Activated T-helper 1 cell treated with Interleukin-2 at 50 U/mL for 16 hours (primary cell): ENCODE measurements around the gene KRTAP26-1.

Experiments
- DNase-seq: peaks from one replicate; pipeline ENCODE4 v3.0.0-alpha.2; 2020; ENCODE audit warnings: low read depth

The KRTAP26-1 gene, protein sequence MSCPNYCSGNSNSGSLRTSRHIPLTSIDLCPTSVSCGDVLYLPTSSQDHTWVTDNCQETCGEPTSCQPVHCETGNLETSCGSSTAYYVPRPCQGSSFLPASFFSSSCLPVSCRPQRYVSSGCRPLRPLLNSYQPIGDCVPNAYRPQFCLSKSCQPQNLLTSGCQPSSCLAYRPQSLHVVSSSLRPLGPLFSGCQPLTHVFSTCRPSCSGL

DNA sequence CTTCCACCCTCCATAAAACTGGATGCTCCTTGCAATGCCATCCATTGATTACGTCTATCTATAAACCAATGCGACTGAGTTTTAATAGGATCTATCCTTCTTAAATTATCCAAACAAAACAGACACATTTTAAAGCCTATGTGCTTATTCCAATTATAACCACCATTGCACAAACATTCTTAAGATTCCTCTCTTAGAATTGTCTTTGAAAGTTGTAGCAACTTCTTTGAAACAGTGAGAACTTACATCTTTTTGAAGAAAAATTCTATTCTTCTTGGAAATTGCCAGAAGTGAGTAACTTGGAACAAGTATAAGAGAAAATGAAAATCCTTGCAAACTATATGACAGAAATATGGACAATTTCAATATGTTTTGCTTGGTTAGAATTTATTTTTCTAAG is at the start of gene KRTAP26-1:
Gene KRTAP26-1, minus strand, starts transcription at position 101 of the 400 bp plus-strand sequence. CDS start 280 bp downstream, outside the sequence.
- DNase-seq: no peak

DNA sequence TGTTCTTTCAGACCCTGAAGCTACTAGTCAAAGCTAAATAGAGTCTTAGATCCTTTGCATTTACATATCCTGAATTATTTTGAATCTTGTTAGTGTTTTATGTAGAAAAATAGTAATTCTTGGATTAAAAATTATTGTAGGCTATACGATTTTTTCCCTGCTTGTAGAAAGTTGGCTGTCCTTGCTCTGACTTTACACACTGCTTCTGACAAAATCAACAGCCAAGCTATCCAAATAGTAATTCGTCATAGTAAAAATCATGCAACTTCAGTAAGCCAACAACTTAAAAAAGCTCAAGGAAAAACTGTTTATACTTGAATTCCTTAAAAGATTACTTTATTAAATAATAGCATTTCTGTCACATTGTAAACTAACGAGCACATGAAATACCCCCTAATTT is 35.8 kb upstream of the KRTAP26-1 start:
- DNase-seq: no peak

DNA sequence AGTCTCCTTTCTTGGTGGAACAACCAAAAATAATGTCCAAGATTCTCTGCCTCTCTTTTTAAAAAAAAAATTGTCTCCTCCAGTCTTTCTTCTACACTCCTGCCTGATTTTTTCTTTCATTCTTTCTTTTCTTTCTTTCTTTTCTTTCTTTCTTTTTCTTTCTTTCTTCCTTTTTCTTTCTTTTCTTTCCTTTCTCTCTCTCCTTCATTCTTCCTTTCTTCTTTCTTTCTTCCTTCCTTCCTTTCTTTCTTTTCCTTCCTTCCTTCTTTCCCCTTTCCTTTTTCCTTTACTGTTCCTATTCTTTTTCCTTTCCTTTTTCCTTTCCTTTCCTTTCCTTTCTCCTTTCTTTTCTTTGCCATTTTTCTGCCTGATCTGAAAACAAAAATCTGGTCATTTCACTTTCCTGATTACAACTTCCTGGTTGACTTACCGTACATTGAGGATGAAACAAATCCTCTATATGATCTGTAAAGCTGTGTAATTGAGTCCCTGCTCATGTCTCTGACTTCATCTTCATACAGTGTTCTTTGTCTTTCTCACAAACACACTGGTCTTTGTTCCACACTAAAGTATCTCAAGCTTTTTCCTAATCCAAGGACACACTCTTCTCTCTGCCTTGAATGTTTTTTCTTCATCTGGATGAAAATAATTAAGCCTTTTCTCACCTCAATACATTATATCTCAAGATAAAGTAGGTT is 34.3 kb upstream of the KRTAP26-1 start:
- no peak for DNase-seq

DNA sequence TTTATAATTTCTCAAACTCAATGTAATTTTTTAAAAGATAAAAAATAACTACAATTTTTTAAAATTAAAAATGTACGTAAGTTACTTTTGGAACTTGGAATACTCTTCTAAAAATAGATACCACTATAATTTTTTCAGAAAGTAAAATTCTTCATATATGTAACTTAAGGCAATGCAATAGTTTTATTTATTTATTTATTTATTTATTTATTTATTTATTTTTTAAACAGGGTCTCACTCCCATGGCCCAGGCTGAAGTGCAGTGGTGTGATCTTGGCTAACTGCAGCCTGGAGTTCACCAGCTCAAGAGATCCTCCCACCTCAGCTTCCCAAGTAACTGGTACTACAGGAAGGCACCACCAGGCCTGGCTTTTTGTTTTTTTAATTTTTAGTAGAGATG is 31.4 kb upstream of the KRTAP26-1 start:
- no peak for DNase-seq

DNA sequence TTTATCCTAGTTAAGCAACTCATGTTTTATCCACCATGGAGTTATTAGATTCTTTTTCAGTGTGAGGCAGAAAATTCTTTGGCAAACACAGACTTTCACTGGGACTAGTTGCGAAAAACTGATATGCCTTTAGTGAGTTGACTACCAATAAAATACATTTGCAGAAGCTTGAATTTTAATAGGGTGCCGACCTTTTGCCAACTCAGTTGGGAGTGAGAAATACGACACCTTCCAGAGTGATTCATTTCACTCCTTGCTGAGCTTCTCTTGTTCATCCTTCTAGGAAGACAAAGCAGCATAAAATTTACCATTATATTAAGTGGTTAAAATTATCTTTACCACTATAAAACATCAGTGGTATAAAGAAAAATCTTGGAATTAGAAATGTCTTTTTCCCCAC is 29.5 kb upstream of the KRTAP26-1 start:
- no peak for DNase-seq

DNA sequence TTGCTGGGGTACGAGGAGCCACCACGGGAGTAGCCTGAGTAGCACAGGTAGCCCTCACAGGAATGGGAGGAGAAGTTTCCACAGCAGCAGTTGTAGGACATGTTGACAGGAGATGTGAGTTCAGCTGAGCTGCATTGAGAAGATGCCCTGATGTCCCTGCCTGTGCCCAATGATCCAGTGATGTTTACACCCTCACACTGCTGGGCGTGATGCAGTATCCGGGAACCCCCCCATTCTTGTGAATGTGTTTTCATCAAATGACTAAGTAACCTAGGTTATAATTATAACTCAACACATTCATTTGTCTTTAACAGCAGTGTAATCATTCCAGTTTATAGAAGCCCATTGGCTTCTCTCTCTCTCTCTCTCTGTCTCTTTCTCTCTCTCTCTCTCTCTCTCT is 28.4 kb upstream of the KRTAP26-1 start, which contains the start of gene KRTAP23-1:
Gene KRTAP23-1, minus strand, starts transcription at position 101 of the 400 bp plus-strand sequence. Its CDS starts 0 bp downstream, at position 101.
- no peak for DNase-seq

DNA sequence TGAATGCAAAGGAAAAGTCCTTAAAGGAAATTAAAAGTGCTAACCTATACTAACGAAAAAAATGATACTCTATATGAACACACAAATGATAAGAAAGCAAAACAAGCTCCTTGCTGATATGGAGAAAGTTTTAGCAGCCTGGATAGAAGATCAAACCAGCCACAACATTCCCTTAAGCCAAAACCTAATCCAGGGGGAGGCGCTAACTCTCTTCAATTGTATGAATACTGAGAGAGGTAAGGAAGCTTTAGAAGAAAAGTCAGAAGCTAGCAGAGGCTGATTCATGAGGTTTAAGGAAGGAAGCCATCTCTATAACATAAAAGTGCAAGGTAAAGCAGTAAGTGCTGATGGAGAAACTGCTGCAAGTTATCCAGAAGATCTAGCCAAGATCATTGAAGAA is 24.9 kb upstream of the KRTAP26-1 start:
- DNase-seq: no peak

DNA sequence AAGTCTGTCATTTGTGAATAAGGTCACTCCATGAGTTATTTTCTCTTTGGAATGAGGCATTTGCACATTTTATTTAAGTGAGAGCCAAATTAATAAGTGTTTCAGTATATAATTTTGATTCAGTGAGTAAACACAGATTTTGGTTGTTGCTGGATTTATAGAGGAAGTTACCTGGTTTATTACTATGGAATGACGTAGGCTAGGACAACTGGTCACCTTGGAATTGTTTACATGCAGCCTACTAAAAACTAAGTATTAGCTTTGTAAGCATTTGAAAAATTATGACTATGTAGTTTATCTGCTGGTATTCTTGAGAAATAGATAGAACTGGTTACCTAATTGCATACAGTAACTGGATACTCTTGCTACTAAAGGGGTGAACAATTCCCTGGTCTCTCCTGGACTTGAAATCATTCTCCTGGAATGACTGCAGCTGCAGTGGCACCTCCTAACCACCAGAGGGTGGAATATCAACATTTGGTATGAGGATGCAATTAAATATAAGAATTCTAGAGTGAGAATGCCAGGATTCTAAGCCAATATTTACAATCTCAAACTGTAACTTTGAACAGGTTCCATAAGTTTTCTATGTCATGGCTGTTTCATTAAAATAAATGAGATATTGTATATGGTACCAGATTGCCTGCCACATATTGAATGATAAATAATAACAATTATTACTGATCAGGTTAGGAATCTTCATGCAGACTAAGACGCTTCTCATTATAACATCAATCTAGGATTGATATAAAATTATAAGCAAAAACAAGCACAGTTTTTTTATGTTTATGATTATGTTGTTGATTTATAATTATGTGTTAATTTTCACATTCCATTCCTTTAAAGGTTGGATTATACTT is 20.8 kb upstream of the KRTAP26-1 start:
- DNase-seq: no peak

DNA sequence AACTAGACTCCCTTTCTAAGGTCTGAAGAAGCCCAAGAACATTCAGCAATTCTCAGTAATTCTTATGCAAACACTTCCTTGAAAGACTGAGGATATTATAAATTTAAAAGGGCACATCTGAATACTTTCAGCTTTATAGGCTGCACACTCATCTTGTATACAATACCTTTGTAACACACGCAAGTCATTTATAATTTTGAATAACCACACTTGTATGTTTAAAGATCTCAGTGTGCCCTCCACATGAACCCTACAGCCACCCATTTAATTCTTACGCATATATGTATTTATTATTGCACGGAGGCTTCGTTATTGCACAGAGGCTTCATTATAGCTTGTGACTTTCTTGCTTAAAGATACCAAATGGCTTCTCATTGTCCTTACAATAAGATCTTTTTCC is 18.6 kb upstream of the KRTAP26-1 start:
- DNase-seq: no peak

DNA sequence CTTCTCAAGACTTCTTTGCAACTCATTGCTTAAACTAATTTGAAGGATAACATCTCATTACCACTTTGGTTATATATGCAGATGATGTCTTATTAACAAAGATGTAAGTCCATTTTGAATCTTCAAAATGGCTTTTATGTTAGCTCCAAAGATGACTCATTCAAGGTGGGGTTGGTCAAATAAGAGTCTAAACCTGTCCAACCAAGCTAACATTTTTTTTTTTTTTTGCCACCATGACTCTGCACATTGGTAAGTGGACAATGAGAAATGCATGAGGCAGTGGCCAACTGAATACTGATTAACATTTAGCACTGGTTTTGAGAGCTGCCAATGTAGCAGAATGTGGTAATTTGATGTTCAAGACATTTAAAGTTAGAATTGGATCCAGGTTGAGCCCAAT is 17.7 kb upstream of the KRTAP26-1 start:
- no peak for DNase-seq

DNA sequence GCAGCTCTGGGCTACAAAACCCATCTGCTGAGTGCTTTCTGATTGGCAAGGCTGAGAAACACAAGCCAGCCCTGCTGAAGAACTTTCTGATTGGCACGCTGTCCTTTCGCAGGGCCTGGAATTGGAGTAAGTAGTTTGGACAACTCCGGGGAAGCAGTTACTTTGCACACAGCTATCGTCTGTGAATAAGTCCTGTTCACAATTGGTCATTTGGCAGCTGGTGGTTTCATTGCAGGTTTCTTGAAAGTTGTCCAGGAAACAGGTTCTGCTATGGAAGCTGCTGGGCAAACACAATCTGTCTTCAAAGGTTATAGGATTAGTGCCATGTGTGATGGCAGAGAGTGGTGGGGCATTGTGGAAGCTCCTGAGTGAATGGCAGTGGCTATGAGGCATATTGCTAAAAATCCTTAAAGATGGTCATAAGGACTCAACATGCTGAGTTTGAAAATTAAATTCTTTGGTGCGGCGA is 17.2 kb upstream of the KRTAP26-1 start, which contains the start of gene KRTAP27-1:
Gene KRTAP27-1, minus strand, starts transcription at position 419 of the 469 bp plus-strand sequence. Its CDS starts 26 bp downstream, at position 393.
- DNase-seq: no peak

DNA sequence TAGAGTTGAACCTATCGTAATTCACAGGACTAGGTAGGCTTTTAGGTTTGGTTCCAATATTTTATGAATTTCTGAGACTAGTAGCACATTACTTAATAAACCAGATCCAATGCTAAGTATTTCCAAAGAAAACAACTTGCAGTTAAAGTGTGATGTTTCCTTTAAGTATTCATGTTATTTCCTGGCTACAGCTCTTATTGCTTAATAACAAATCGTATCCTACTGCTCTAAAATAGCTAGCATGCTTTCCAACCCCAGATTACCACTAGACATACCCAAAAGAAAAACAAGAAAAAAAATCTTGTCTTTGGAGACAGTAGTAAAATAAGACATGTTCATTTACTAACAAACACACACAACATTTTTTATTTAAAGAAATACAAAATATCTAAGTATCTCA is 16.5 kb upstream of the KRTAP26-1 start:
- DNase-seq: no peak

DNA sequence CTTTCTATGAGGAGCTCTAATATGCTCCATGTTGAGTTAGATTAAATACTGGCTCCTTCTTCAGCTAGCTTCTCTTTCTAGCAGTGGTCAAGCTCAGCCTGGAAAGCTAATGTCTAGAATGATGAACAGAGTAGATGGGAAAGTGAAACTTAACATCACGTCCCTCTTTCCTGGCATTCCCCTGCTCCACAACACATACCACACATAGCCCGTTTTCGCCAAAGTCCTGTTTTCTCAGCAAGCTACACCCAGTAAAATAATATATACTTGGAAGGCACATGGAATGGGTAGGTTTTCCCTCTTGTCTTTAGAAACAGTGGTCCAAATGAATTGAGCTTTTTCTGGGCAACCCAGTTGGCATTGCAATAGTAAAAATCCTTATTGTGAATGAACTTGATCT is 13.6 kb upstream of the KRTAP26-1 start:
- DNase-seq: no peak

DNA sequence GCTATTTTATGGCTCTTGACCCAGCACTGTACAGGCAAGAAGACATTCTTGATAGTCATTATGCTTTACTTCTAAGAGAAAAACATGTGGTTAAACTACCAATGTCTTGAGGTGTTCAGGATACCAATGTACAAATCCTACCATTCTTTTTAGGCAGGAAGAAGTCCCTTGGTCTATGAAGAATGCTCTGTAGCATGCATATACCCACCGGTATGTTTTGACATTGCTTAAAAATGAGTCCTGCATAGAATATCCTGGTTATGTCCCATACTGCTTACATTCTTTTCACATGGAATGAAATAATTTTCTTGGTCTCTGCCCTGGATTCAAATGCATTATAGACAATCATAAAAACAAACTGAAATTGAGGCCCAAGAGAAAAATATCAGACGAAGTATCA is 12.6 kb upstream of the KRTAP26-1 start:
- DNase-seq: no peak

DNA sequence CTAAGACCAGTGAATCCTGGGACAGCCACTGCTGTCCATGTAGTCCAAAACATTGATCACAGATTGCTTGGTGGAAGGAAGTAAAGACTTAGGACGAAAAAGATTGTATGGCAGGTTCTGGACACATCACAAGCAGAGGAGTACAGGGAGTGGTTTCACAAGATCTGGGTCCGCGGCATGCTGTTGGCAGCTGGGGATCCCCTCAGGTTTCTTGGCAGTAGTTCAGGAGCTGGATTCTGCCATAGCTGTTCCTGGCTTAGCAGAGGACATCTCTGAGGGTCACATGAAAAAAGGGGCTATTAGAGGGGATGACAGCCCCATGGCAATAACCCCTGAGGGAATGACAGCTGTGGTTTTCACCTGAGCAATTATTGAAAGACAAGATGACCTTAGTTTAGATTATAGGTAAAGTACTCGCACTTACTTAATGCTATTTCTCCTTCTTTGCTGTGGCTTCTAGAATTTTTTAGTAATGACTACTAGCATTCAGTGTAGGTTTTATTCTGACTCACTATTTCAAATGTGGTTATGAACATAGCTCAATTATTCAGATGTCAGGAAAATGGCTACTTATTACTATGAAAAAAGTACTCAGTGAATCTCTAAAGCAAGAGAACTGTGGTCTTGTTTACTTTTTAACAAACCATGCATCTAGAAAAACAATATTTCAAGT is 9.2 kb upstream of the KRTAP26-1 start:
- no peak for DNase-seq

DNA sequence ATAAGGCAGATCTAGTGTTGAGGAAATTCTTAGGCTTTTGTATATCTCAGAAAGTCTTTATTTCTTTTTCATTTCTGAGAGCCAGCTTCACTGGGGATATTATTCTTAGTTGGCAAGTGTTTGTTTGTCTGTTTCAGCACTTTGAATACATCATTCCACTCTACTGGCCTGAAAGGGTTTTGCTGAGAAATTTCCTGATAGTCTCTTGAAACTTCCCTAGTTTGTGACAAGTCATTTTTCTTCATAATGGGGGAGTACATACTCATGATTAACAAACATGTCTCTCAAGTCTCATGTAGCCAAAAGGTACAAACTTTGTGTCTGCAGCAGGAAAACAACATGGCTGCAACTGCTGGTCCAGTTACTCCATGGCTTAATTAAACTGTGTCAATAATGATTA is 6.3 kb upstream of the KRTAP26-1 start:
- no peak for DNase-seq

DNA sequence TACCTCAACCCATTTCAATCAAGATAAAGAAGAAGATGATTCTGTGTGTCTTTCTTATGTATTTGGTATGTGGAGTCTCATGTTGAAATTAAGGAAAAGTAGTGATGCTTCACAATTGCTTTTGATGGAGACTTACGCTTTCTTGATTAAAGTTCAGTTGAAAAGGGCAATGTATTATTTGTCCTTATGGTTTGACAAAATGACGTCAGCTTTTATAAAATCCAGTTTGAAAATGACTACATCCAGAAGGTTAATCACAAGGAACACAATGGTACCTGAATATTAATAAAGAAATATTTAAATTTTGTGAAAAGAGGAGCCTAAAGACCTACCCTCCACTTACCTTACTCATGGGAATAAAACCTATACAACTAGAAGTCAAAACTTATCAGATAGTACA is 4.4 kb downstream of the KRTAP26-1 start:
- DNase-seq: no peak

DNA sequence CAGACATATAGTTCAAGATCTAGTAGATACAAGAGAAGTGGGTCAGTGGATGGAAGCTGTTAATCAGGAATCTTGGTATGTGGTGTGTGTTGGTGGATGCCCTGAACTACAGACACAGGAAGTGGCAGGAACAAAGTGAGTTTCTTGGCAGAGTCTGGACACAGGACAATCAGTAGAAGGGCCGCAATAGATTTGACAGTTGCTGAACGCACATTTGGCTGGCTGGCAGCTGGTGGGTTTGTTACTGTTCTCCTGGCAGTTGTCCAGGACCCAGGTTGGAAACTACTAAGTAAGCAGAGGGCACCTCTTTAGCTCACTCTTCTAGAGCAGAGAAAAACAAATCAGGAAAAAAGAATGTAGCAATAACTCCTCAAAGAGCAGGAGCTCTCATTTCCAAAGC is 13.2 kb downstream of the KRTAP26-1 start:
- no peak for DNase-seq

DNA sequence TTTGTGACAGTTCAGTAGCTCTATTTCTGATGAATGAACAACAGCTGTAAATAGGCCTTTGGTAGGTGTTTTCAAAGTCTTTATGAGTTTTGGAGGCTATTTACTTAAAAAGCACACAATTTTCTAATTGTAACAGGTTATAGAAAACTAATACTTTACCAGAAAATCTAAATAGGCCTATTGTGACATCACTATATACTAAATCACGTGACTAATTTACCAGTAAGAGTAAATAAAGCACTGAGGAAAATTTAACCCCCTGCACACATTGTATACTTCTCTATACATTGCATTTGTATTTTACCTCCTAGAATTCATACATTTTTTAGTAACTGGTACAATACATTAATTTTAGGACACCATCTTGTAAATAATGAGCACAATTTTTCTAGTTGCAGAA is 15.0 kb downstream of the KRTAP26-1 start:
- no peak for DNase-seq

DNA sequence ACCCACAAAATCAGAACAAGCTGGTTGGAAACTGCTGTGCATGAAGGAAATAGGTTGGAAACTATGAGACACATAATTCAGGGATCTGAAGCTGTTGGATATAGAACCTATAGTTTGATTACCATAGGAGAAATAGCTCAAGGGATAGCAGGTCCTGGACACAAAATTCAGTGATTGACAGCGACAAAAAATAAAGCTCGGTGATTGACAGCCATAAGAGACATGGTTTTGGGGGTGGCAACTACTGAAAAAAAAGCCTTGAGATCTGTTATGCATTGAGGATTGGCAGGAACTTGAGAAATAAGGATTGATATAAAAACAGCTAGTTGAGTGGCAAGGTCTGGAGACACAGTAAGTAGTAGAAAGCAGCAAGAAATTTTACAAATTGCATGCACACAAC is 30.9 kb downstream of the KRTAP26-1 start, which contains the start of gene KRTAP25-1:
Gene KRTAP25-1, minus strand, starts transcription at position 300 of the 400 bp plus-strand sequence. Its CDS starts 24 bp downstream, at position 276.
- DNase-seq: no peak

DNA sequence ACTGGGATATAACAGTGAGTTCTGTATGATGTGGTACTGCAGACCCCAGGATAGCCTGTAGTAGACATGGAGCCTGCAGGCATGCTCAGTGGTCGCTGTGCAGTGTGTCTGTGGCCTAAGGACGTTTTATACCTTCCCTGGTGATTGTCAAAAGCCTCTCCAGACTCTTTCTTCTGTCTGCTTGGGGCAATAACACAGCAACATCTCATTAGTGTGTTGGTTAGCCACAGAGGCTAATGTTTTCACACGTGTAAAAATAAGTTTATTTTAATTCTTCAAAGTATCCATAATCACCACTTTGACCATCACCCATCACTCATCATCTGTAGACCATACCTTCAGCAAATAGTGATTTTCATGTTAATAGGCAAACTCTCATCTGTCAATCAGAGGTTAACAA is 37.3 kb downstream of the KRTAP26-1 start, which contains the start of gene KRTAP24-1:
Gene KRTAP24-1, minus strand, starts transcription at position 101 of the 400 bp plus-strand sequence. Its CDS starts 18 bp downstream, at position 83.
- no peak for DNase-seq

DNA sequence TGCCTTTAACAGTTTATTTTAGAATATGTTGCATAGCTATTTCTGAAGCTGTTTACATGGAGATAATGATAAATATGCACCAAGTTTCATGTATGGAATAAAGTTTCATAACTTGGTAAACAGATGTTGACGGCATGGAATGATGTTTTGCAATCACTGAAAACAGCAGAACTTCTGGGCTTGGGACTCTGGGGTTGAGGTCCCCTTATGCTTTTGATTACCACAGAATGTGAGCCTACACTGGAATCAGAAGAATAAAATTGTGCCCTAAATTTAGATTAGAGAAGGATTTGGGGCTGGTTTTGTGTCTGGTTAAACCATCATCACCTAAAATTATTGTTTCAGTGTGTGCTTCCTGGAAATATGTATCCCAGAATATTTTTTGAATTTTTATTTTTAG is 48.5 kb downstream of the KRTAP26-1 start:
- DNase-seq: no peak
